H1 (cell line): ENCODE results near the gene NWD2. TPM values are rescaled to one million over a fixed set of nuclear protein-coding genes. Genes with fewer than 3 reads are reported as not detected.

ENCODE experiments used
- CBX8 ChIP-seq: fragments of 300-800, 300-1000 bp; sonication (generic); IDR thresholded peaks from 2 replicates; pipeline ENCODE4 v1.7.1; 2016; ENCODE audit warnings: low read depth, low read length, borderline replicate concordance
- EP300 ChIP-seq, 2 experiments: IDR thresholded peaks; 1 replicate in 1 of 2; 2 replicates in 1 of 2; pipeline ENCODE4 v1.6.1; 2011 to 2012; ENCODE audit warnings: low read depth in 2 of 2, low read length in 2 of 2, mild to moderate bottlenecking in 2 of 2, borderline replicate concordance in 1 of 2, inconsistent platforms in 1 of 2, moderate library complexity in 1 of 2
- GTF2F1 ChIP-seq: IDR thresholded peaks from 2 replicates; pipeline ENCODE4 v1.6.1; 2012; ENCODE audit warnings: low read depth, low read length, improper control_type of control experiment, borderline replicate concordance
- HDAC6 ChIP-seq: IDR thresholded peaks from one replicate; pipeline ENCODE4 v1.7.1; 2012; ENCODE audit warnings: low read depth, mild to moderate bottlenecking, inconsistent platforms, low read length, moderate library complexity
- POLR2A ChIP-seq, 2 experiments: IDR thresholded peaks; 1 replicate in 1 of 2; 2 replicates in 1 of 2; pipeline ENCODE4 v1.6.1; 2011; ENCODE audit warnings: low read depth in 2 of 2, low read length in 2 of 2, mild to moderate bottlenecking in 2 of 2; ENCODE audit errors: control extremely low read depth in 1 of 2
- SIN3A ChIP-seq, 2 experiments: IDR thresholded peaks in 1 of 2; conservative IDR thresholded peaks in 1 of 2; 2 replicates each; pipeline ENCODE4 v1.6.1; 2011 to 2012; ENCODE audit warnings: low read length in 2 of 2, improper control_type of control experiment in 1 of 2, low read depth in 1 of 2, mild to moderate bottlenecking in 1 of 2
- SP4 ChIP-seq: IDR thresholded peaks from 2 replicates; pipeline ENCODE4 v1.6.1; 2012; ENCODE audit warnings: low read length, inconsistent platforms
- TCF12 ChIP-seq: IDR thresholded peaks from 2 replicates; pipeline ENCODE4 v1.6.1; 2011; ENCODE audit warnings: low read depth, mild to moderate bottlenecking, low read length
- polyA plus RNA-seq, 7 experiments: library from polyadenylated mRNA; depleted of rRNA in 3 of 7; stranded (reverse) in 5 of 7; unstranded in 2 of 7; fragments of >200 nt in 5 of 7; fragments of 200-250 nt in 2 of 7; gene quantifications; 1 replicate in 5 of 7; 2 replicates in 1 of 7; 4 replicates in 1 of 7; pipeline versions ENCODE4 v1.2.1 to v1.2.3, GENCODE V29; 2011 to 2013; ENCODE audit warnings: missing spikeins in 2 of 7, mixed read lengths in 2 of 7
- total RNA-seq: library from RNA; stranded (reverse); fragmentation: NEBNext Ultra II Directional; extraction: Animal tissue kit (Norgen Biotek cat#: 25700); gene quantifications from 2 replicates; pipeline ENCODE4 v1.2.1, GENCODE V29; 2021

Gene NWD2
- total and polyA plus RNA-seq, 2 of the 8 experiments (the other 6 are each of a cell fraction or from before 2014, with no cell fraction given): under 0.01 TPM; not detected in 1

DNA sequence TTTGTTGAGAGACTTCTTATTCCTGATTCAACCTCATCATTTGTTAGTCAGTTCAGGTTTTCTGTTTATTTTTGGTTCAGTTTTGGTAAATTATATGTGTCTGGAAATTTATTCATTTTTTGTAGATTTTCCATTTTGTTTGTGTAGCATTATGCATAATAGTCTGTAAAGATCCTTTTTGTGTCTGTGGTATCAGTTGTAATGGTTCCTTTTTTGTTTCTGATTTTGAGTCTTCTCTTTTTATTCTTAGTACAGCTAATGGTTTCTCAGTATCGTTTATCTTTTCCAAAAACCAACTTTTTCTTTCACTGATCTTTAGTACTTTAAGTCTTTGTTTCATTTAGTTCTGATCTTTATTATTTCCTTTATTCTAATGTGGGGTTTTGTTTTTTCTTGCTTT, 61.4 kb downstream of the NWD2 start (continued):
- no peak for TF ChIP-seq SIN3A (conservative IDR thresholded peaks at IDR 0.05 in 1 of 2, IDR thresholded peaks at IDR 0.05 in 1 of 2; ENCODE audit: low read depth in 1 of 2, low read length in 2 of 2)
- TF ChIP-seq EP300 (IDR thresholded peaks at IDR 0.05; ENCODE audit: borderline replicate concordance in 1 of 2, low read depth in 2 of 2, low read length in 2 of 2): no peak
- TF ChIP-seq POLR2A (IDR thresholded peaks at IDR 0.05; ENCODE audit: control extremely low read depth in 1 of 2, low read depth in 2 of 2, low read length in 2 of 2): no peak
- TF ChIP-seq CBX8: no peak
- TF ChIP-seq TCF12: no peak
- TF ChIP-seq SP4: no peak
- TF ChIP-seq HDAC6: no peak
- no peak for TF ChIP-seq GTF2F1
